Measurements from ENCODE around the gene ACTL9.

GRCh38 chr19:8664671-8665057, 33.9 kb downstream of the ACTL9 start:
- TF ChIP-seq ZNF503 (CRISPR knock-in tag; IDR thresholded peaks at IDR 0.05) (no peak), POLR2A (IDR thresholded peaks at IDR 0.05; ENCODE audit: insufficient read depth in 1 of 2, low read depth in 2 of 2, low read length in 2 of 2) (no peak), CTCF (CRISPR knock-in tag; IDR thresholded peaks at IDR 0.05) (no peak), RBAK (CRISPR knock-in tag; IDR thresholded peaks at IDR 0.05) (no peak), FOXK1 (CRISPR knock-in tag; IDR thresholded peaks at IDR 0.05; ENCODE audit: borderline replicate concordance, low read depth) (no peak)

All from HepG2 (cell line).